ENCODE results near the gene ADD1. TPM values are rescaled to one million over a fixed set of nuclear protein-coding genes. Genes with fewer than 3 reads are reported as not detected.

Gene ADD1
- total and polyA plus RNA-seq, 2 experiments from 2014 or later: 175 to 219 TPM

GRCh38 chr4:2831611-2832308 lies 11.9 kb upstream of the ADD1 start:
- Histone ChIP-seq H3F3A (ENCODE audit: insufficient read depth) (no peaks in the 10 kb centered on the region), H3K4me3 (no peak overlapping the region), H3K9me2 (ENCODE audit: insufficient read depth) (no peaks in the 10 kb centered on the region), H3K4me1 (ENCODE audit: insufficient read depth) (no peaks in the 10 kb centered on the region), H3K9me3 (ENCODE audit: low read depth) (no peaks in the 10 kb centered on the region), H3K79me2 (ENCODE audit: insufficient read depth) (no peaks in the 10 kb centered on the region), H2AFZ (no peak overlapping the region), H3K27me3 (replicated peaks; ENCODE audit: insufficient read depth) (no peaks in the 10 kb centered on the region), H4K20me1 (ENCODE audit: insufficient read depth) (no peaks in the 10 kb centered on the region), H3K27ac (no peak overlapping the region), H3K4me2 (ENCODE audit: unreplicated experiment) (no peak overlapping the region), H3K36me3 (ENCODE audit: low read depth) (no peaks in the 10 kb centered on the region; the same call in 1 of the 2 replicates), H3K9ac (no peak overlapping the region)
- no peak for DNase-seq
- WGBS, 2 experiments (ENCODE audit: low coverage in 1 of 2, low lambda C conversion rate in 2 of 2, missing lambda C conversion rate in 2 of 2): 93 to 94% methylated on average over 31 to 36 of the region's 36 CpGs
- in situ Hi-C loops (cut with MboI): no loop called here
- TF ChIP-seq EZH2 (IDR thresholded peaks at IDR 0.05; ENCODE audit: insufficient read depth, poor library complexity, severe bottlenecking) (no peak), EZH2phosphoT487 (IDR thresholded peaks at IDR 0.05; ENCODE audit: insufficient read depth, low read depth) (no peak)

GRCh38 chr4:2832309-2832980 lies 11.2 kb upstream of the ADD1 start:
- H3K27me3 ChIP-seq (replicated peaks; ENCODE audit: insufficient read depth): no peaks in the 10 kb centered on the region
- H3K4me2 ChIP-seq (ENCODE audit: unreplicated experiment): no peak overlapping the region
- TF ChIP-seq EZH2 (IDR thresholded peaks at IDR 0.05; ENCODE audit: insufficient read depth, poor library complexity, severe bottlenecking) (no peak), EZH2phosphoT487 (IDR thresholded peaks at IDR 0.05; ENCODE audit: insufficient read depth, low read depth) (no peak)
- H3K27ac ChIP-seq: no peak overlapping the region
- H3K4me1 ChIP-seq (ENCODE audit: insufficient read depth): peaks cover 3% of the 10 kb centered on the region; the same call in 1 of the 2 replicates
- no peak overlapping the region for H2AFZ ChIP-seq
- H3K79me2 ChIP-seq (ENCODE audit: insufficient read depth): no peaks in the 10 kb centered on the region
- H3K4me3 ChIP-seq: no peak overlapping the region
- no peaks in the 10 kb centered on the region for H3K9me3 ChIP-seq (ENCODE audit: low read depth)
- DNase-seq: no peak
- no peaks in the 10 kb centered on the region for H3K9me2 ChIP-seq (ENCODE audit: insufficient read depth)
- 0 out of 2 replicates have a peak, but pooled peaks cover 4% of the 10 kb centered on the region for H3F3A ChIP-seq (ENCODE audit: insufficient read depth)
- no peaks in the 10 kb centered on the region for H4K20me1 ChIP-seq (ENCODE audit: insufficient read depth)
- in situ Hi-C loops (cut with MboI): no loop called here
- no peaks in the 10 kb centered on the region; the same call in 1 of the 2 replicates for H3K36me3 ChIP-seq (ENCODE audit: low read depth)
- no peak overlapping the region for H3K9ac ChIP-seq
- 88 to 92% methylated on average over 19 to 20 of the region's 20 CpGs for WGBS, 2 experiments (ENCODE audit: low coverage in 1 of 2, low lambda C conversion rate in 2 of 2, missing lambda C conversion rate in 2 of 2)

GRCh38 chr4:2832981-2833670 lies 10.5 kb upstream of the ADD1 start:
- DNase-seq: no peak
- no peak for TF ChIP-seq EZH2phosphoT487 (IDR thresholded peaks at IDR 0.05; ENCODE audit: insufficient read depth, low read depth)
- no peak for TF ChIP-seq EZH2 (IDR thresholded peaks at IDR 0.05; ENCODE audit: insufficient read depth, poor library complexity, severe bottlenecking)
- in situ Hi-C loops (cut with MboI): no loop called here
- H3K4me2 ChIP-seq (ENCODE audit: unreplicated experiment): no peak overlapping the region
- no peak overlapping the region for H2AFZ ChIP-seq
- H4K20me1 ChIP-seq (ENCODE audit: insufficient read depth): no peaks in the 10 kb centered on the region
- 0 out of 2 replicates have a peak, but pooled peaks cover 4% of the 10 kb centered on the region for H3F3A ChIP-seq (ENCODE audit: insufficient read depth)
- WGBS, 2 experiments (ENCODE audit: low coverage in 1 of 2, low lambda C conversion rate in 2 of 2, missing lambda C conversion rate in 2 of 2): 97% methylated on average over 16 to 19 of the region's 19 CpGs
- peaks cover 9% of the 10 kb centered on the region for H3K4me1 ChIP-seq (ENCODE audit: insufficient read depth)
- no peaks in the 10 kb centered on the region for H3K79me2 ChIP-seq (ENCODE audit: insufficient read depth)
- no peaks in the 10 kb centered on the region for H3K9me2 ChIP-seq (ENCODE audit: insufficient read depth)
- no peaks in the 10 kb centered on the region; the same call in 1 of the 2 replicates for H3K36me3 ChIP-seq (ENCODE audit: low read depth)
- no peak overlapping the region for H3K9ac ChIP-seq
- no peaks in the 10 kb centered on the region for H3K9me3 ChIP-seq (ENCODE audit: low read depth)
- no peaks in the 10 kb centered on the region for H3K27me3 ChIP-seq (replicated peaks; ENCODE audit: insufficient read depth)
- no peak overlapping the region for H3K4me3 ChIP-seq
- H3K27ac ChIP-seq: no peak overlapping the region

GRCh38 chr4:2833671-2834000 lies 10.0 kb upstream of the ADD1 start:
- H3K79me2 ChIP-seq (ENCODE audit: insufficient read depth): no peaks in the 10 kb centered on the region
- H3K36me3 ChIP-seq (ENCODE audit: low read depth): no peaks in the 10 kb centered on the region; the same call in 1 of the 2 replicates
- 0 out of 2 replicates have a peak, but pooled peaks cover 4% of the 10 kb centered on the region for H3F3A ChIP-seq (ENCODE audit: insufficient read depth)
- H3K27me3 ChIP-seq (replicated peaks; ENCODE audit: insufficient read depth): no peaks in the 10 kb centered on the region
- no peak for DNase-seq
- H3K9ac ChIP-seq: no peak overlapping the region
- no peaks in the 10 kb centered on the region for H4K20me1 ChIP-seq (ENCODE audit: insufficient read depth)
- H3K4me2 ChIP-seq (ENCODE audit: unreplicated experiment): no peak overlapping the region
- WGBS, 2 experiments (ENCODE audit: low coverage in 1 of 2, low lambda C conversion rate in 2 of 2, missing lambda C conversion rate in 2 of 2): 91 to 93% methylated on average over 7 of the region's 7 CpGs
- H3K4me1 ChIP-seq (ENCODE audit: insufficient read depth): peaks cover 9% of the 10 kb centered on the region
- H3K27ac ChIP-seq: no peak overlapping the region
- in situ Hi-C loops (cut with MboI): no loop called here
- TF ChIP-seq EZH2 (IDR thresholded peaks at IDR 0.05; ENCODE audit: insufficient read depth, poor library complexity, severe bottlenecking): no peak
- no peak for TF ChIP-seq EZH2phosphoT487 (IDR thresholded peaks at IDR 0.05; ENCODE audit: insufficient read depth, low read depth)
- H3K9me3 ChIP-seq (ENCODE audit: low read depth): no peaks in the 10 kb centered on the region
- no peaks in the 10 kb centered on the region for H3K9me2 ChIP-seq (ENCODE audit: insufficient read depth)
- no peak overlapping the region for H3K4me3 ChIP-seq
- H2AFZ ChIP-seq: no peak overlapping the region

Measured in GM23248 (cell line).